Central memory CD8-positive, alpha-beta T cell (primary cell): ENCODE data around the gene PACS2.
"Not testable (repeated sequence)": the region's sequence is repeated elsewhere in the genome, so short reads cannot be mapped to it uniquely, and the experiment has no call there.

Experiments
- ATAC-seq: fragments of 150-1000 bp; cut with Tn5 transposase; replicated peaks from 2 replicates; pipeline ENCODE4 v1.10.0; 2022; ENCODE audit warnings: mild to moderate bottlenecking, moderate FRiP score, moderate number of reproducible peaks; ENCODE audit not compliant: poor library complexity, severe bottlenecking; ENCODE audit errors: extremely low read depth
- DNase-seq, 2 donors: peaks; one replicate each; pipeline ENCODE4 v3.0.0; 2021; ENCODE audit warnings: low spot score in 2 of 2
- H3K27ac Mint-ChIP-seq: one replicate; pipeline ENCODE4 v1.8.0; 2022; ENCODE audit warnings: low read depth, mild to moderate bottlenecking, moderate library complexity, mixed read lengths
- H3K27me3 Mint-ChIP-seq: one replicate; pipeline ENCODE4 v1.8.0; 2022; ENCODE audit warnings: mixed read lengths
- H3K36me3 Mint-ChIP-seq: one replicate; pipeline ENCODE4 v1.8.0; 2022; ENCODE audit warnings: mild to moderate bottlenecking, moderate library complexity, mixed read lengths; ENCODE audit not compliant: insufficient read depth
- H3K4me1 Mint-ChIP-seq: one replicate; pipeline ENCODE4 v1.8.0; 2022; ENCODE audit warnings: mixed read lengths
- H3K4me3 Mint-ChIP-seq: one replicate; pipeline ENCODE4 v1.8.0; 2022; ENCODE audit warnings: mild to moderate bottlenecking, moderate library complexity, mixed read lengths
- H3K9me3 Mint-ChIP-seq: one replicate; pipeline ENCODE4 v1.8.0; 2022; ENCODE audit warnings: mixed read lengths

Gene PACS2

DNA sequence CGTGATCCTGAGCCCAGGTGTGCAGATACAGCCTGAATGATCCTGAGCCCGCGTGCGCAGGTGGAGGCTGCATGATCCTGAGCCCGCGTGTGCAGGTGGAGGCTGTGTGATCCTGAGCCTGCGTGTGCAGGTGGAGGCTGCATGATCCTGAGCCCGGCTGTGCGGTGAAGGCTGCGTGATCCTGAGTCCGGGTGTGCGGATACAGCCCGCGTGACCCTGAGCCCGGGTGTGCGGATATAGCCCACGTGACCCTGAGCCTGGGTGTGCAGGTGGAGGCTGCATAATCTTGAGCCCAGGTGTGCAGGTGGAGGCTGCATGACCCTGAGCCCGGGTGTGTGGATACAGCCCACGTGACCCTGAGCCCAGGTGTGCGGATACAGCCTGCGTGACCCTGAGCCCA, 34.0 kb upstream of the PACS2 start:
- Mint-ChIP-seq H3K27ac (no peak overlapping the region), H3K4me1 (peaks cover 31% of the 10 kb centered on the region), H3K27me3 (no peaks in the 10 kb centered on the region), H3K4me3 (no peak overlapping the region), H3K9me3 (no peaks in the 10 kb centered on the region), H3K36me3 (peaks cover 13% of the 10 kb centered on the region)
- no peak for ATAC-seq
- no peak for DNase-seq

- H3K4me3 Mint-ChIP-seq, result no peak overlapping the region
- DNase-seq (no peak), ATAC-seq (no peak)
- no peaks in the 10 kb centered on the region for H3K9me3 Mint-ChIP-seq
- peaks cover 32% of the 10 kb centered on the region for H3K4me1 Mint-ChIP-seq
- peaks cover 11% of the 10 kb centered on the region for H3K36me3 Mint-ChIP-seq
- no peaks in the 10 kb centered on the region for H3K27me3 Mint-ChIP-seq
- no peak overlapping the region for H3K27ac Mint-ChIP-seq
Observed at GRCh38 chr14:105281371-105282097, 33.0 kb upstream of the PACS2 start.

GRCh38 chr14:105282098-105282725, 32.3 kb upstream of the PACS2 start:
- peaks cover 38% of the 10 kb centered on the region for H3K4me1 Mint-ChIP-seq
- no peaks in the 10 kb centered on the region for H3K9me3 Mint-ChIP-seq
- H3K27me3 Mint-ChIP-seq, result no peaks in the 10 kb centered on the region
- H3K27ac Mint-ChIP-seq, result no peak overlapping the region
- no peak overlapping the region for H3K4me3 Mint-ChIP-seq
- no peak for ATAC-seq
- DNase-seq, result no peak
- peaks cover 11% of the 10 kb centered on the region for H3K36me3 Mint-ChIP-seq

- no peak for ATAC-seq
- Mint-ChIP-seq H3K27ac (no peak overlapping the region), H3K9me3 (no peaks in the 10 kb centered on the region), H3K36me3 (peaks cover 13% of the 10 kb centered on the region), H3K4me1 (peaks cover 43% of the 10 kb centered on the region), H3K4me3 (no peak overlapping the region), H3K27me3 (no peaks in the 10 kb centered on the region)
- no peak for DNase-seq
Observed at GRCh38 chr14:105283028-105283427, 31.5 kb upstream of the PACS2 start.

DNA sequence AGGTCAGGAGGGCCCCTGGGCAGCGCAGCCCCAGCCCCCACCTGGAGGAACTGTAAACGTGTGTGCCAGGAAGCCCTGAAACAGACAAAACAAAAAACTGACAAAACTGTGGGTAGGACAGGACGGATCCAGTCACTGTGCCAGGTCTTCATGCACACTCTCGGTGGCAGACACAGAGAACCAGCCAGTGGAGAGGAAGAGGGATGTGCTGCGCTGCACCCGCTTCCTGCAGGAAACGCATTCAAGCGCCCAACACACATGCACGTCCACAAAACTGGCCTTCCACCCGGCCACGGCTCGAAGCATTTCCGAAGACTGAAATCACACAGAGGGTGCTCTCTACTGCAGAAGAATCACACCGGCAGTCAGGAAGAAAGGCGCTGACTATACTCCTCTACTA, 30.6 kb upstream of the PACS2 start:
- ATAC-seq (peak; percentile 49), DNase-seq (no peak)
- no peaks in the 10 kb centered on the region for H3K27me3 Mint-ChIP-seq
- H3K9me3 Mint-ChIP-seq, result no peaks in the 10 kb centered on the region
- H3K27ac Mint-ChIP-seq, result no peak overlapping the region
- H3K36me3 Mint-ChIP-seq, result peaks cover 13% of the 10 kb centered on the region
- H3K4me3 Mint-ChIP-seq, result no peak overlapping the region
- H3K4me1 Mint-ChIP-seq, result peaks cover 43% of the 10 kb centered on the region

- H3K4me3 Mint-ChIP-seq, result no peak overlapping the region
- H3K4me1 Mint-ChIP-seq, result peaks cover 48% of the 10 kb centered on the region
- no peaks in the 10 kb centered on the region for H3K9me3 Mint-ChIP-seq
- H3K27me3 Mint-ChIP-seq, result no peaks in the 10 kb centered on the region
- no peak for DNase-seq
- ATAC-seq, result no peak
- no peak overlapping the region for H3K27ac Mint-ChIP-seq
- peaks cover 13% of the 10 kb centered on the region for H3K36me3 Mint-ChIP-seq
Observed at GRCh38 chr14:105285174-105285573, 29.4 kb upstream of the PACS2 start.

- no peak overlapping the region for H3K27ac Mint-ChIP-seq
- H3K9me3 Mint-ChIP-seq, result no peaks in the 10 kb centered on the region
- no peaks in the 10 kb centered on the region for H3K27me3 Mint-ChIP-seq
- no peak overlapping the region for H3K4me3 Mint-ChIP-seq
- no peak for ATAC-seq
- H3K36me3 Mint-ChIP-seq, result peaks cover 22% of the 10 kb centered on the region
- H3K4me1 Mint-ChIP-seq, result peaks cover 55% of the 10 kb centered on the region
- DNase-seq, result no peak
Observed at GRCh38 chr14:105286759-105287144, 27.8 kb upstream of the PACS2 start.

GRCh38 chr14:105287249-105288102, 27.1 kb upstream of the PACS2 start:
- no peak for ATAC-seq
- DNase-seq, result no peak
- Mint-ChIP-seq H3K9me3 (no peaks in the 10 kb centered on the region), H3K27ac (no peak overlapping the region), H3K4me3 (no peak overlapping the region), H3K36me3 (peaks cover 21% of the 10 kb centered on the region), H3K4me1 (peaks cover 51% of the 10 kb centered on the region), H3K27me3 (no peaks in the 10 kb centered on the region)

GRCh38 chr14:105288936-105289335, 25.6 kb upstream of the PACS2 start:
- H3K4me3 Mint-ChIP-seq, H3K27ac Mint-ChIP-seq, DNase-seq, H3K27me3 Mint-ChIP-seq, ATAC-seq, H3K9me3 Mint-ChIP-seq: not testable (repeated sequence)
- H3K36me3 Mint-ChIP-seq, result peaks cover 19% of the 10 kb centered on the region
- peaks cover 59% of the 10 kb centered on the region for H3K4me1 Mint-ChIP-seq

DNA sequence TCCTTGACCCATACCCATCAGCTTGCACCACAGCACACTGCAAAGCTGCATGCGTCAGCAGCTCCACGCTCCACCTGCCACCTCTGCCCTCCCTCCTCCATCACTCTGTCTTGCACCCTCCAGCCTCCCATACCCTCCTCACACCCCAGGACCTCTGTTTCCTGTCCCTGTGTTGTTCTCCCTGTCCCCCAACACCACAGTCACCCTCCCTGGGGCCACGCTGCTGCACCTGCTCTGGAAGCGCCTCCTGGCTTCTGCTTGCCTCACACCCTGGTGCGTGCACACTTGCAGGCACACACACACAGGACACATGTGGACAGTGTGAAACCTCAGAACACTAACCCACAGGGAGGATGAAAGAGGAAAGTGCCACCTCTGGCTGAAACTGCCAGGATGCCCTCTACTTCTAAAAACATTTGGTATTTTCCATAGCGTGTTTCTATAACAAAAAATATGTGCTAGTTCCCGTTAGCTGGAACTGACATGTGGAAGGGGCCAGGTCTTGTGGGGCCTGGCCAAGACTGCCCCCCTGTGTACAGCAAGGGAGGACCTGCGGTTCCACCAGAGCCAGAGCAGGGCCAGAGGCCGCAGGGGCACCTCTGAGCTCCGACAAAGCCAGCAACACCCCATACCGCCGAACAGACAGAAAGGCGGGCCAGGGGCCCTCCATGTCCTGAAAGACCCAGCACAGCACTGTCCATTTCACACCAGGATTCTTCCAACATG, 23.8 kb upstream of the PACS2 start:
- Mint-ChIP-seq H3K9me3 (no peaks in the 10 kb centered on the region), H3K27me3 (no peaks in the 10 kb centered on the region)

DNA sequence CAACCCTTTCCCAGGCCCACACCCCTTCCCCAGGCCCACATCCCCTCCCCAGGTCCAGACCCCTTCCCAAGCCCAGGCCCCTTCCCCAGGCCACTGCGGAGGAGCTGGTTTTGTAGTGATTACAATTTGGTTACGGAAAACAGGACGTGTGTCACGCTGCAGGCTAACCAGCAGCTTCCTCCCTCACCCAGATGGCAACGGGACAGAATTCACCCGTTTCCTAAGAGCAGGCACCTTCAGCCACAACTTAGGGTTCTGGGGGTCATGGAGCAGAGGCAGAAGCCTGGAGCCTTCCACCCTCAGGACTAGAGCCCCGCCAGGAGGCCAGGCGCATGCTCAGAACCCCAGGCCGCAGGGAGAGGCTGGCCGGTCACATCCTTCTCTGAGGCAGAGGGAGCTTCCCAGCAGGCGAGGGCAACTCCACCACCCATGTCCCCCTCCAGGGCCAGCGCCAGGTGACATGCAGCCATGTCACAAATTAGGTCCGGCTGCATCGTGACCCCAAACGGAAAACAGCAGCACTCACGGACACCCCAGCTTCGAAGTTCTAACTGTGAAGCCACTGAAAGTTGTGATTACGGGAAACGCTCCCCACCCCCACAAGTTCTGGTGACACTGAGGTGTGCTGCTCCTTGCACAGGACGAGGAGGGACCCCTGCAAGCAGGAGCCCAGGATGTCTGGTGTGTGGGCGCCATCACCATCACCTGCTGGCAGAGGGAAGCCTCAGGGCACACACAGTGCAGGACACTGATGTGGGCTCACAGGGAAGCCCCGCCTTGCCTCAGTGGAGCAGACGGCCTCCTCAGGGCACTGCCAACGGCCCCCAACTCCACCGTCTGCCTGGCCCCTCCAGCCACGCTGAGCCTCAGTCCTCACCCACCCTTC, 21.5 kb upstream of the PACS2 start:
- no peak for DNase-seq
- Mint-ChIP-seq H3K36me3 (peaks cover 13% of the 10 kb centered on the region), H3K4me1 (peaks cover 43% of the 10 kb centered on the region), H3K9me3 (no peaks in the 10 kb centered on the region), H3K27ac (peak overlapping the region; percentile 91), H3K4me3 (peak overlapping the region; percentile 37), H3K27me3 (no peaks in the 10 kb centered on the region)
- no peak for ATAC-seq

More for the DNA sequence above, 23.8 kb upstream of the PACS2 start:
- peaks cover 55% of the 10 kb centered on the region for H3K4me1 Mint-ChIP-seq
- H3K36me3 Mint-ChIP-seq, result peaks cover 15% of the 10 kb centered on the region
- H3K4me3 Mint-ChIP-seq, result peak overlapping the region; percentile 8
- DNase-seq, result peak in 1 of 2 donors; percentile 42
- H3K27ac Mint-ChIP-seq, result no peak overlapping the region
- peak; percentile 58 for ATAC-seq
